ENCODE results near the gene PVALB. TPM values are rescaled to one million over a fixed set of nuclear protein-coding genes. Genes with fewer than 3 reads are reported as not detected.

Gene PVALB
- polyA plus RNA-seq, 1 of the 3 experiments (the other 2 are of a cell fraction), result not detected

GRCh38 chr22:36787204-36787988 is 29.4 kb downstream of the PVALB start (continued):
- no peak for TF ChIP-seq ZBTB33 (IDR thresholded peaks at IDR 0.05; ENCODE audit: borderline replicate concordance, low read depth)

GRCh38 chr22:36783743-36784142 is 33.1 kb downstream of the PVALB start:
- Histone ChIP-seq H2AFZ (ENCODE audit: low read depth) (no peak overlapping the region), H3K27me3 (ENCODE audit: insufficient read depth) (peaks cover 27% of the 10 kb centered on the region), H3K27ac (ENCODE audit: low read depth in 2 of 2, low read length in 1 of 2) (no peak overlapping the region), H3K79me2 (ENCODE audit: insufficient read depth) (no peaks in the 10 kb centered on the region), H3K9ac (no peak overlapping the region), H3K9me2 (no peaks in the 10 kb centered on the region), H3F3A (replicated peaks; ENCODE audit: insufficient read depth) (no peaks in the 10 kb centered on the region), H4K20me1 (ENCODE audit: insufficient read depth) (no peaks in the 10 kb centered on the region), H3K4me1 (ENCODE audit: control insufficient read depth in 1 of 2, insufficient read depth in 2 of 2, low read depth in 1 of 2, low read length in 1 of 2) (peaks cover 0 to 2% of the 10 kb centered on the region in 2 experiments; a peak in 1 of 4 replicates), H3K4me3 (ENCODE audit: low read depth in 2 of 2, low read length in 1 of 2) (no peak overlapping the region), H3K4me2 (no peak overlapping the region), H3K36me3 (replicated peaks in 1 of 2; ENCODE audit: control insufficient read depth in 1 of 2, insufficient read depth in 2 of 2, low read length in 1 of 2) (no peaks in the 10 kb centered on the region), H3K9me3 (no peaks in the 10 kb centered on the region)
- no peak for DNase-seq
- CTCF ChIA-PET, result interaction anchor here (4.1 to 10.8 kb wide), 2 partner anchors 75 to 193 kb away, joined by 57 to 159 read pairs; partner anchors contain the start of gene NCF4
- TF ChIP-seq EZH2phosphoT487 (IDR thresholded peaks at IDR 0.05; ENCODE audit: borderline replicate concordance, low read depth) (no peak), POLR2AphosphoS5 (IDR thresholded peaks at IDR 0.05; ENCODE audit: low read depth, low read length) (no peak), GABPA (IDR thresholded peaks at IDR 0.05; ENCODE audit: low read depth) (no peak), REST (IDR thresholded peaks at IDR 0.05; ENCODE audit: low read depth, low read length) (no peak), CTCF (IDR thresholded peaks at IDR 0.05) (no peak), YY1 (IDR thresholded peaks at IDR 0.05; ENCODE audit: low read depth) (no peak), RFX5 (IDR thresholded peaks at IDR 0.05; ENCODE audit: low read length) (no peak)
- POLR2A ChIA-PET, result no interaction called here
- 68% methylated on average over 2 of the region's 2 CpGs for WGBS (ENCODE audit: low lambda C conversion rate)

Measured in SK-N-SH (cell line).